GM10248 (cell line): ENCODE measurements around the gene CA5A.

Experiments used
- CTCF ChIA-PET: fragments of 300-600 bp; sonication (Branson Sonifier 250); formaldehyde crosslinking; extraction: SDS; loops from one replicate; lab custom pipeline; 2021; ENCODE audit warnings: antibody characterized with exemption; lab: Yijun Ruan, JAX
- POLR2A ChIA-PET: fragments of 350-650 bp; sonication (Branson Sonifier 250); formaldehyde crosslinking; extraction: SDS; loops from one replicate; lab custom pipeline; 2020; ENCODE audit warnings: antibody characterized with exemption; lab: Yijun Ruan, JAX
- DNase-seq: peaks from one replicate; pipeline ENCODE4 v3.0.0; 2012; ENCODE audit errors: extremely low spot score
- TF ChIP-seq, protein P1 (sequence below): IDR thresholded peaks from 2 replicates; pipeline ENCODE4 v1.5.1; 2012; ENCODE audit warnings: mild to moderate bottlenecking, low read depth; ENCODE audit errors: extremely low read depth, missing control alignments, control extremely low read depth

The CA5A gene

DNA sequence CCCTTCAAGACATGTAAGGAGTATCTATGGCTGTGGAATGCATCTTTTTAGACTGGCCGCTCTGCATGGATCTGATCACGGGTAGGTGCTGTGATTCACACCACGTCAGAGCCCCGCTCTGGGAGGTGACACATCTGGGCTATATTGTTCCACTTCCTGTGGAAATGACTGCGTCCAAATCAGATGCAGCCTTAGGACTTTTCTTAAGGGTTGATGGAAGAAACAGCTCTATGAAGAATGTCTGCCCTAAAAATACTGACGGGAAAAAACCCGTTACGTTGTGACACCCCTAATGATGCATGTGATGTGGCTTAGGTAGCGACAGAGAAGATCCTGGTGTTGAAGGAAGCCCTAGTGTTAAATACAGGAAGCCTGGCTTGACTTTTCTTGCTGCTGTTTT, 27.1 kb upstream of the CA5A start:
- TF ChIP-seq, protein P1, sequence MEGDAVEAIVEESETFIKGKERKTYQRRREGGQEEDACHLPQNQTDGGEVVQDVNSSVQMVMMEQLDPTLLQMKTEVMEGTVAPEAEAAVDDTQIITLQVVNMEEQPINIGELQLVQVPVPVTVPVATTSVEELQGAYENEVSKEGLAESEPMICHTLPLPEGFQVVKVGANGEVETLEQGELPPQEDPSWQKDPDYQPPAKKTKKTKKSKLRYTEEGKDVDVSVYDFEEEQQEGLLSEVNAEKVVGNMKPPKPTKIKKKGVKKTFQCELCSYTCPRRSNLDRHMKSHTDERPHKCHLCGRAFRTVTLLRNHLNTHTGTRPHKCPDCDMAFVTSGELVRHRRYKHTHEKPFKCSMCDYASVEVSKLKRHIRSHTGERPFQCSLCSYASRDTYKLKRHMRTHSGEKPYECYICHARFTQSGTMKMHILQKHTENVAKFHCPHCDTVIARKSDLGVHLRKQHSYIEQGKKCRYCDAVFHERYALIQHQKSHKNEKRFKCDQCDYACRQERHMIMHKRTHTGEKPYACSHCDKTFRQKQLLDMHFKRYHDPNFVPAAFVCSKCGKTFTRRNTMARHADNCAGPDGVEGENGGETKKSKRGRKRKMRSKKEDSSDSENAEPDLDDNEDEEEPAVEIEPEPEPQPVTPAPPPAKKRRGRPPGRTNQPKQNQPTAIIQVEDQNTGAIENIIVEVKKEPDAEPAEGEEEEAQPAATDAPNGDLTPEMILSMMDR, result no peak
- DNase-seq, result no peak
- POLR2A ChIA-PET, result no interaction called here
- CTCF ChIA-PET, result interaction anchor here (1.1 to 1.4 kb wide), 3 partner anchors 9 to 20 kb away, joined by 3 read pairs; no protein-coding TSS in a partner anchor

GRCh38 chr16:87961623-87962022, 25.3 kb upstream of the CA5A start:
- ChIA-PET POLR2A (no interaction called here), CTCF (no interaction called here)
- TF ChIP-seq, protein P1, result no peak
- no peak for DNase-seq

- no peak for DNase-seq
- POLR2A ChIA-PET, result no interaction called here
- CTCF ChIA-PET, result interaction anchor here (1.2 to 1.9 kb wide), 2 partner anchors 8 to 12 kb away, joined by 3 to 6 read pairs; no protein-coding TSS in a partner anchor
- TF ChIP-seq, protein P1, result no peak
Measured at GRCh38 chr16:87960852-87961251, 24.5 kb upstream of the CA5A start.

- ChIA-PET POLR2A (no interaction called here), CTCF (interaction anchor here (1.2 to 1.9 kb wide), 2 partner anchors 8 to 13 kb away, joined by 3 to 6 read pairs; no protein-coding TSS in a partner anchor)
- TF ChIP-seq, protein P1, result no peak
- no peak for DNase-seq
Measured at GRCh38 chr16:87960296-87960695, 24.0 kb upstream of the CA5A start.

DNA sequence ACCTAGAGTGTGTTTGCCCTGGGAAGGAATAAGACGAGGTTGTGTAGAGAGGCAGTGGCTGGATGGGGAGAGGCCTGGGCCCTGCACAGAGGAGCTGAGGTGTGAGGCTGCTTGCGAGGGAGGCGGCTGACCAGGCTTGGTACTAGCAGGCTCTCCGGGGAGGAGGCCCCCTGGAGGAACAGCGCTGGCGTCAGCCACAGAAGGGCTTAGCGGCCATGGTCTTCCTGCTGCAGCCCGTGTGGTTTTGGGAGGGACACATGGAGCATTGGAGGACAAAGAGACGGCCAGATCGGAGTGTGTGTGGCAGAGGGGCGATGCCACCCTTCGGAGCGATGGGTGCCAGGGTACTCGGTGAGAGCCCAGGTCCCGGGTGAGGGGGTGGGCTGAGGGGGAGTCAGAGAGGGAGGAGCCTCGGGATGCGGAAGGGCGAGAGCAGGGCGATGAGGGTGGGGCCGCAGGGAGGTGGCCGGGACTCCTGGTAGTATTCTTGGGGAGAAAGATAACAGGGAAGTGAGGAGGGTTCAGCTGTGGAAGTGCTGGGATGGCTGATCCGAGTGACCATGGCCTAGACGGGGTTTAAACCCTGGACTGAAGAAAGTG, 23.2 kb upstream of the CA5A start:
- ChIA-PET POLR2A (no interaction called here), CTCF (interaction anchor here (1.9 kb wide), 1 partner anchor 14 kb away, joined by 6 read pairs; no protein-coding TSS in a partner anchor)
- TF ChIP-seq, protein P1, result no peak
- no peak for DNase-seq

DNA sequence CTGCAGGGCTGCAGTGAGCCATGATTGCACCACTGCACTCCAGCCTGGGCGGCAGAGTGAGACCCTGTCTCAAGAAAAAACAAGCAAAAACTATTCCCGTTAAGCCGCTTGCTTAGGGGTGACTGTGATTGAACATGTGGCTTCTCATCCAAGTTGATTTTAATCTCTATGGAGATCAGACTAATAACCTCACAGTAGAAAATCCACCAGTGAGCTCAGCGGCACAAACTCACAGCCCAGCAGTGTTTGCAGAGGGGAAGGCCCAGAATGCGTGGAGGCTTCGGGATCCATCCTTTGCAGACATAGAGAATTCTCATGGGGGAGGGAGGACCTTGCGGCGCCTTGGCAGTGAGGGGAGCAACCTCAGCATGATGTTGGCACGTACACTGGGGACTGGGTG, 22.3 kb upstream of the CA5A start:
- TF ChIP-seq, protein P1, result no peak
- no peak for DNase-seq
- ChIA-PET POLR2A (no interaction called here), CTCF (no interaction called here)
